Raji (cell line): ENCODE data around the gene AKAP8.

Experiments used
- POLR2A ChIP-seq: IDR thresholded peaks from 2 replicates; pipeline ENCODE4 v1.6.1; 2011; ENCODE audit warnings: low read depth, low read length, control low read depth; ENCODE audit not compliant: insufficient read depth

AKAP8 gene

DNA sequence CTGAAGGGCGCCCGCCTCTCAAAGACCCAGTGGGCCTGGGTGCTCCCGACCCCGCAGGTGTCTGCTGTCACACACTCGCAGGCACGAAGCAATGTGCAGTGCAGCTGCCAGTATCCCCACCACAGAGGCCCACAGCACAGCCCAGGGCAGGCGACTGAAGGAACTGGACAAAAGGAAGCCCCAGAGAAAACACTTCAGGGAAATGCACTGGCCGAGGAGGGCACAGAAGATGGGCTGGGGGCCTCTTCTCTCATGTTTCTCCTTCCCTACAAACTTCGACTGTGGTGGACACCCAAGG, 10.0 kb downstream of the AKAP8 start:
- no peak for TF ChIP-seq POLR2A

DNA sequence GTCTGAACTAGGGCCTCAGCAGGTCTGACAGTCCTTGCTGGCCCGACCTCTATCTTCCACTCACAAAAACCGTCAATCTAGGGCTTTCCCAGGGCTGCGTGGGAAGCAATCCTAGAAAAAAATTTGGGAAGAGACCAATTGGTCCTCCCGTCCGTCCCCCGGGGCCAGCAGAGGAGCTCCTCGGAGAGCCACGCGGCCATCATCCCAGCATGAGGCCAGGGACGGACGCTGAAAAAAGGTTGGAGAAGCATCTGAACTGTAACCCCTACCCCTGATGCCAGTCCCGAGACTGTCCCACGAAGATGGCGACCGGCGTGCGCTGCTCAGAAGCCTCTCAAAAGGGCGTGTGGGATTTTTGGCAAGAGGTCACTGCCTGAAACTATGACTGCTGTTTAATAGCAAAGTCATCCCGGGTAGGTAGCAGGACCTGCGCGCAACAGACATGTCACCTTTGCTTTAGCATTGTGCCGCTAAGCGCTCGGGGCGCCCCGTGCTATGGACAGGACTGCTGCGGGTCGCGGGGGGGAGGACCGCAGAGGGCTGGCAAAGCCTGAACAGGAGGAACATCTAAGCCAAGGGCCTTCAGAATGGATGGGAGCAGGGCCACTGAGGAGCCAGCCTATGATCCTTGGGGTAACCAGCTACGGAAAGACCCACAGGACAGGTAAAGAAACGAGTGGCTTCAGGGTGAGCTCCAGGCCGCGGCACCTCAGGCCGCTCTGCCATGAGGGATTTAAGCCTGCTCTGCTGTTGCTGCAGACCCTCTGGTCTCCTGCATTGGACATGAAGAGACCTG, 10.6 kb downstream of the AKAP8 start:
- TF ChIP-seq POLR2A, result no peak

DNA sequence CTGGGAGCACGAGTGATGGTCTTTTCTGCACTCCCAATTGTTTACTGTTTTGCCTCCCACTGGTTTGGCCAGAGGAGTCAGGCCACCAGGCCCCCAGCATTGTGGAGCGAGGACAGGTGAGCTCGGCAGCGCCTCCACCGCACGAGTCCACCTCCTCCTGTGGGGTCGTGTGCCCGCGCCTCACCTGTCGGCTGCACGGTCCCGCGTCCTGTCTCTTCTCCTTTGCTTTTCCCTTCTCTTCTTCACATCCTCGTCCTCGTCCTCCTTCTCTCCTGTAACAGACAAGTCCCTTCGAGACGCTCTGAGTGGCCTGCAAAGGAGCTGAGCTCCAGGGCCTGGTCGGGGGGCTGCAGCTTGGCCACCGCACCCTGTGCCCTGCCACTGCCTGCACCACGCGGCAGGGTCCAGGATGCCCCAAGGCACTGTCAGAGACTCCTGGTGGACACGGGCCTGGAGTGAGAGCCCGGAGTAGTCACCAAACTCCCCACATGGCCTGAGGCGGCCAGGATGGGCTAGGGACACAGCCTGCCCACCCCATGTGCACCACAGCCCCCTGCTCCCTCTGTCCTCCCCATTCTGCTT, 11.4 kb downstream of the AKAP8 start:
- TF ChIP-seq POLR2A, result no peak

DNA sequence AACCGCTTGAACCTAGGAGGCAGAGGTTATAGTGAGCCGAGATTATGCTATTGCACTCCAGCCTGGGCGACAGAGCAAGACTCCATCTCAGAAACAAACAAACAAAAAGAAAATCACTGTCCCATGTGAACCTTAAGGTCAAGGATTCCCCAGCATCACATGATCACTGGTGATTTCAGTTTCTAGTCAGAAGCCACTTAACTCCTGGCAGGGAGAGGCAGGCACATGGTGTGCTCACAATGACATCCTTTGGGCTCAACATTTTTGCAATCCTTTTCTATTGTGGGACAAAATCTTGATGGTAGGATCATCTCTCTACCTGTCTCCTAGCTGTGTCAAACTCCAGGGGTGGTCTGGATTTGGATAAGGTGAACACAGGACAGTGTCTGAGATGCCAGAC, 12.1 kb downstream of the AKAP8 start:
- TF ChIP-seq POLR2A, result no peak

DNA sequence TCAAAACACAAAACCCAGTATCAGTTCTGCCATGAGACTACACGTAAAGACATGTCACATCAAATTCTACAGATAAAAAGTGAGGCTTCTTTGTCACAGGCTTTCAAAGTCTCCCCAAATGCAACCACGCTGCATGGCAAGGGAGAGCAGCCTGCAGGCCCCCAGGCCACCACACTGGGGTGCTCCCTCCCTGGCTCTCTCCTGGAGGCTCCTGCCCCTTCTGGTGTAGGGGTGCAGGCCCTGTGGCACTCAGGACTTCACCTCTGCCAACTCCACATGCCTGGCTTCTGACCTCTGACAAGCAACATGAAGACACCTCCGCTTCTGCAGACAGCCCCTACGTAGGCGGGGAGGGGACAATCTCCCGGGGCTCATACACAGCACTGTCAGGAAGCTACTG, 14.3 kb downstream of the AKAP8 start:
- TF ChIP-seq POLR2A, result no peak

DNA sequence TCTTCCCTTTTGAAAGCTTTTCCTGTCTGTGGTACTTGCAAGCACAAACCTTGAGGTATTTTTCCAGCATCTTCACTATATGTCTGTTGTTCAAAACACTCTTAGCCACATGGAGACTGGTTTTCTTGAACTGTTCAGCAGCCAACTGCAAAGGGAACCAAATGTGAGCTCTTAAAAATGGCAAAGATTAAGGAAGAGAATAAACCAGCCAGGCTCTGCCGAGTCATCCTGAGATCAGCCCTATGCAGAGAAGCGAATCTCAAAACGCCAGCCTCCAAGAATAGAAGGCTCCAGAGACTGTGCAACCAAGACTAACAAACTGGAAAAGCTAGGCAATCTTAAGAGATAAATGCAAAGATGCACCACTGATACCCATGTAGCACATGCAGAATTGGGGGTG, 20.7 kb downstream of the AKAP8 start:
- TF ChIP-seq POLR2A, result no peak

DNA sequence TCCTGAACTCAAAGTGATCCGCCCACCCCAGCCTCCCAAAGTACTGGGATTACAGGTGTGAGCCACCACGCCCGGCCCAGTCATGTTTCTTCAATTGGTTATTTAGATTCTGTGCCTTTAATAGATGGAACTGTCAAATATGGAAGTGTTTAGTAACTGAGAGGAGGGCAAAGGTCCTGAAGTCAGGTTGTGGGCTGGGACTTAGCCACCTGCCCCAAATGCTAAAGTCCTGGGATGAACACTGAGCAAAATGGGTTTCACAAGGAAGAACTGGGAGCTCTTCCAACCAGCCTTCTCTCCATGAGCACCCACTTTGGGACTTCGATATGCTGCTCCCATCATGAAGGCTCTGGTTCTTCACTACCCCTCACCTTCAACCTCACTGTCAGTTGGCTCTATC, 21.7 kb downstream of the AKAP8 start:
- TF ChIP-seq POLR2A, result no peak

DNA sequence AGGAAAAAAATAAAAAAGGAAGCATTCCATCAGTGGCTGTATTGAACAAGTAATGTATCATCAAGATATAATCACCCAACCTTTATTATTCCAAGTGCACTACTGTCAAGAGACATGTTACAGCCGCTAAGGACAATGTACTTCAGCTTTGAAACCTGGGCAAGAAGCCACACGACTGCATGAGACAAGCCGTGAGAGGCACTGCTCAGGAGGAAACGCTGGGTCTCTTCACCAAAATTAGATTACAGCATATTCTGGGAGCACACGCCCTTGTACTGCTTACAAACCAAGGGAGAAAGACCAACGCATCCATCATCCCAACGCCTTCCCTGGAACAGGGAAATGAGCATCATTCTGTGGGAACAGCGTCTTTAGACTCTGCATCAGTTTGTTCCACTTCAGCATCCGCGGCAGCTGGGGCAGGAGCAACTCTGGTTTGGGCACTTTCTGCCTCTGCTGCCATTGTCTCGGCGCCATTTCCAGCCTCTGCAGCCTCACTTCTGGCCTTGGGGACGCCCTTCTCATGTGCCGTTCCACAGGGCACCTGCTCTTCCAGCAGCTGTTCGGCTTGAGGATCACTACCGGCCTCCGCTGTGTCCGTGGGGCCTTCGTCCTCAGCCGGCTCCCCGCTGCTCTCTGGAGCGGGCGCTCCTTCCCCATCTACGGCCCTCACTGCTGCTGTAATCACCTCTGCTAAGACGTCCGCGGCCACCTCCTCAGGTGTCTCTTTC, 24.9 kb downstream of the AKAP8 start:
- TF ChIP-seq POLR2A, result no peak

DNA sequence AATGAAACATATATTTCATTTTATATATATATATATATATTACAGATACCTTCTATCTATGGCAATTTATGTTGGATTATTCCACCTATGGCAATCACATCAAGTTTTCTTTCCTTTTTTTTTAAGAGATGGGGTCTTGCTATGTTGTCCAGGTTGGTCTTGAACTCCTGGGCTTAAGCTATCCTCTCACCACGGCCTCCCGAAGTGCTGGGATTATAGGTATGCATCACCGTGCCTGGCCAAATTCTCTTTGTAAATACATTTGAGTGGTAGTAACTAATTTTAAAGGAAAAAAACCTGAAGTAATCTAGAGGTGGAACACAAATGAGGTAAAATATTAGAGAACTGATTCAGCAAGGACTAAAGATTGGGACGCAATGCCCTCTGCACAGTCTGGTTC, 25.7 kb downstream of the AKAP8 start:
- TF ChIP-seq POLR2A, result no peak

DNA sequence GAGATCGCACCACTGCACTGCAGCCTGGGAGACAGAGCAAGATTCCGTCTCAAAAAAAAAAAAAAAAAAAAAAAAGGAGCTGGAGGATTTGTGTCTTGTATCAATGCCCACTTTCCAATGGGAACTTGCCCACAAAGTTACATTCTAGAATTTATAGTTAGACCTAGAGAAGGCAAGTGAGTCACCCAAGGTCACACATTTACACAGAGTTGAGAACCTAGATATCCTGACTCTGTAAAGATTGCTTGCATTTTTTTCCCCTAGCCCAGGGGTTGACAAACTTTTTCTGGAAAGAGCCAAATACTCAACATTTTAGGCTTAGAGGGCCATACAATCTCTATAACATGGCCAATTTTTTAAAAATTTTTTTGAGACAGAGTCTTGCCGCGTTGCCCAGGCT, 39.5 kb downstream of the AKAP8 start:
- no peak for TF ChIP-seq POLR2A

DNA sequence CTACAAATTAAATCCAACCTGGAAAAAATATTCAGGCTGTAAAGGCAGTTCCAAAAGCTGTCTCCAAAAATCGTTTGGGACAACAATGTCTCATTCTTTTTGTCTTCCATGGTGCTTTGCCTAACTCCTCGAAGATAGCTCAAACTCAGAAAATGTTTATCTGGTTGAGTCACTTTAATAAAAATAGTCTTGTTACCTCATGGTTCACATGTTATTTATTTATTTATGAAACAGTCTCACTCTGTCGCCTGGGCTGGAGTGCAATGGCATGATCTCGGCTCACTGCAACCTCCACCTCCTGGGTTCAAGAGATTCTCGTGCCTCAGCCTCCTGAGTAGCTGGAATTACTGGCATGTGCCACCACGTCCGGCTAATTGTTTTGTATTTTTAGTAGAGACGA, 42.4 kb downstream of the AKAP8 start:
- TF ChIP-seq POLR2A, result no peak

DNA sequence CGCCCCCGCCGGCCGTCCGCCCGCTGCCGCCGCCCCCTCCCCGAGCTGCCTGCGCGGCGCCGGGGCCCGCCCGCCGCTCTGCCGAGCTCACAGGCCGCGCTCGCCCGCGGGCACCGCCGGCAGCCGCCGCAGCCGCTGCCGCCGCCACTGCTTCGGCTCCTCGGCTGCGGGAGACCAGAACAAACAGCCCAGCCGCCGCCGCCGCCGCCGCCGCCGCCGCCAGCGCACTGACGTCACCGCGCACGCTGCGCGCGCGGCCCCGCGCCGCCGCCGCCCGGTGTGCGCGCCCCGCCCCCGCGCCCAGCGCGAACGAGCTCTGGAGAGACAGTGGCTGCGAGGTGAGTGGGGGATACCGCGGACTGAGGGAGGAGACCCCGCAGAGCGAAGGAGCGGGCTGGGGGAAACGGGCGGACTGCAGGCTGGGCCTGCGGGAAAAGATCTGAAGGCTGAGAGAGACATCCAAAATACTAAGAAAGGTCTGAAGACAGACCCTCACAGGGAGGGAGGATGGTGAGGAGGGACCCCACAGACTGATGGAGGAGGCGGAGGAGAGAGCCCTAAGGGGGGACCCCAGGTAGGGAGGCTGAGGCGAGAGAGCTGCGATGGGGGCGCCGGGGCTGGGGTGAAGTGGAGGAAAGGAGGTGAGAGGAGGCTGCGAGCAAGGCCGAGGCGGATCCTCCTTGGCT, 47.1 kb downstream of the AKAP8 start, which contains the start of gene BRD4:
Gene BRD4 (minus strand): TSS at position 229 of the 686 bp plus-strand sequence. CDS start 59,440 bp downstream, outside the sequence.
- TF ChIP-seq POLR2A, result peak; percentile 61

DNA sequence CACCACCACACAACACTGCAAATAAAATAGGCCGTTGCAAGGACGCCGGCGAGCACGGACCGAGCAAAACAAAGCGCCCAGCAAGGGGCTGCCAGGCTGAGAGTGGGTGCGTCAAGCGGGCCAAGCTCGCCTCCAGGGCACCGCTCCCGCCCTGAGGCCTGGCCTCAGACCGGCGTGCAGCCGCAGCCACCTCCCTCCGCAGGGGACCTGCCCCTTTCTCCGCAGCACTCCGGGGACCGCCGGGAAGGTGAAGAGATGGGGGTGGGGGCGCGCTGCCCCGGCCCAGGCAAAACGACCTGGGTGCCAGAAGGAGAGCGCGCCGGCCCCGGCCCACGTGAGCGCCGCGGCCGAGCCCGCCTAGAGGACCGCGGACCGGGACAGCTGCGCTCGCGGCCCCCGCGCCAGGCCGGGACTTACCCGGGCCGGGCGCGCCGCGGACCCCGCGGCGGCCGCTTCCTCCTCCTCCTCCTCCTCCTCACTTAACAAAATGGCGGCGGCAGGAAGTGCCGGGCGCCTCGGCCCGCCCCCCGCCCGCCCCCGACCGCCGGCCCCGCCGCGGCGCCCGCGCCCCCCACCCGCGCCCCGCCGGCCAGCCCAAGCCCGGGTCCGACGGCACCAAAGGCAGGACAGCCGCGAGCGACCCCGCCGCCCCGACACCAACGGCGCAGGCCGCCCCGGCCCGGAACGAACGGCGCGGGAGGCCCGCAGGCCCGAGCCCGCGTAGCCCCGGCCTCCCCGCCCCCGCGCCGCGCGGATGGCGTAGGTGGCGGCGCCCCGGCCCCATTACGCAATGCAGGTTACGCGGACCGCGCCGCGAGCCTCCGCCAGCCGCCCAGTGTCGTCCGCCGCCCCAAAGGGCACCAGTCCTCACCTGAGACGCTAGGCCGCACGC, 47.9 kb downstream of the AKAP8 start:
- peak; percentile 22; the same call in 1 of the 2 replicates for TF ChIP-seq POLR2A

DNA sequence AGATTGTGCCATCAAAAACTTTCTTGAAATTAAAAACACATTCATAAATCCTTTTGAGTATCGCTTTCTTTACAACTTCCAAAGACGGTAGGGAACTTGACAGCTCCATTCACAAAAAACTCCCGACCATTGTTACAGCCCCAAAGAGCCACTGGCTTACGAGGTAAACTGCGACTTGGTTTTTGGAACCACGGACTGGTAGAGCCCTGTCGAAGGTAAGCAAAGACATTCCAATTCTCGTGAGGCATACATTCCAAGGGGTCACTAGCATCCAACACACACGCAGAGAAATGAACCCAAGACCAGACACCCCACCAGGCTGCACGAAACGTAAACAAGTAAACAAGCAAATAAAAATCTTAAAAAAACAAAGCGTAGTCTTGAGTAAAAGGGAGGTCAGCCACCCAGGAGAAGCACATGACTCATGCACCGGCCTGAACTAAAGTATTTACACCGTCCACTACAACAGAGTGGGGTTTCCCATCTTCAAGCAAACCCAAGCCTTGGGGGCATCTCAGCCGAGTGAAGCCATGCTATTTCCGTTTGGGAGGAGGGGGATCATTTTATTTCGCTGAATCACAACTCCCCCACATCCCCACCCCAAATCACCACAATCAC, 48.7 kb downstream of the AKAP8 start:
- TF ChIP-seq POLR2A, result no peak
